LNCaP clone FGC (cell line): ENCODE measurements around the gene RALB.
"Not testable (repeated sequence)": the region's sequence is repeated elsewhere in the genome, so short reads cannot be mapped to it uniquely, and the experiment has no call there.

Experiments
- DNase-seq: peaks from one replicate; pipeline ENCODE4 v3.0.0-alpha.2; 2011; ENCODE audit warnings: low read depth
- H3K4me3 ChIP-seq: 2 replicates; pipeline ENCODE4 v1.5.1; 2011; ENCODE audit warnings: mild to moderate bottlenecking, low read depth, low read length, control low read depth
- CTCF ChIP-seq: IDR thresholded peaks from 2 replicates; pipeline ENCODE4 v1.5.1; 2012; ENCODE audit warnings: mild to moderate bottlenecking; ENCODE audit not compliant: control insufficient read depth, insufficient read depth; ENCODE audit errors: extremely low read depth

The RALB gene

GRCh38 chr2:120310136-120310535 is 57.5 kb downstream of the RALB start:
- TF ChIP-seq CTCF, result no peak
- DNase-seq, result no peak
- no peak overlapping the region for H3K4me3 ChIP-seq

- not testable (repeated sequence) for DNase-seq, H3K4me3 ChIP-seq
Observed at GRCh38 chr2:120310841-120311240, 58.2 kb downstream of the RALB start.

- TF ChIP-seq CTCF, result no peak
- H3K4me3 ChIP-seq, result no peak overlapping the region
- DNase-seq, result no peak
Observed at GRCh38 chr2:120312076-120312475, 59.4 kb downstream of the RALB start.

GRCh38 chr2:120312860-120313694 is 60.4 kb downstream of the RALB start:
- peak; percentile 79 for DNase-seq
- peak; percentile 98 for TF ChIP-seq CTCF
- H3K4me3 ChIP-seq, result peak overlapping the region; percentile 45

GRCh38 chr2:120313695-120314615 is 61.3 kb downstream of the RALB start:
- H3K4me3 ChIP-seq, result peak overlapping the region; percentile 45
- TF ChIP-seq CTCF, result no peak
- DNase-seq, result no peak

- no peak for TF ChIP-seq CTCF
- no peak overlapping the region for H3K4me3 ChIP-seq
- DNase-seq, result no peak
Observed at GRCh38 chr2:120314690-120315366, 62.2 kb downstream of the RALB start.
